Measurements from ENCODE around the gene TBX10.

GRCh38 chr11:67630943-67631331 is 8.6 kb downstream of the TBX10 start:
- TF ChIP-seq CTCF (IDR thresholded peaks at IDR 0.05; ENCODE audit: insufficient read depth, low read depth, low read length) (no peak), EZH2 (IDR thresholded peaks at IDR 0.05; ENCODE audit: insufficient read depth, low read length) (no peak)
